Stimulated activated CD4-positive, alpha-beta T cell treated with anti-CD3 and anti-CD28 coated beads, Interleukin-1b, Interleukin-23, amount 100 ng/mL, for 24 hours (primary cell): ENCODE data around the gene TTLL12.

Experiments used
- DNase-seq, 4 experiments: peaks; one replicate each; pipeline ENCODE4 v3.0.0-alpha.2; 2020; ENCODE audit warnings: low read depth in 4 of 4, low spot score in 1 of 4

Gene TTLL12

GRCh38 chr22:43174941-43175531, 11.9 kb downstream of the TTLL12 start:
- DNase-seq = no peak

- DNase-seq = no peak
Measured at GRCh38 chr22:43173976-43174720, 12.8 kb downstream of the TTLL12 start.

GRCh38 chr22:43173566-43173965, 13.4 kb downstream of the TTLL12 start:
- no peak for DNase-seq

- DNase-seq = no peak
Measured at GRCh38 chr22:43172191-43172590, 14.7 kb downstream of the TTLL12 start.

GRCh38 chr22:43171607-43172006, 15.3 kb downstream of the TTLL12 start:
- DNase-seq = no peak

GRCh38 chr22:43171019-43171491, 15.9 kb downstream of the TTLL12 start:
- DNase-seq = no peak

- no peak for DNase-seq
Measured at GRCh38 chr22:43170131-43170480, 16.8 kb downstream of the TTLL12 start.

- no peak for DNase-seq
Measured at GRCh38 chr22:43169310-43170130, 17.4 kb downstream of the TTLL12 start.

- no peak for DNase-seq
Measured at GRCh38 chr22:43168471-43169309, 18.2 kb downstream of the TTLL12 start.

GRCh38 chr22:43167001-43167589, 19.8 kb downstream of the TTLL12 start:
- DNase-seq = no peak

- no peak for DNase-seq
Measured at GRCh38 chr22:43166132-43166930, 20.6 kb downstream of the TTLL12 start.

GRCh38 chr22:43164636-43165035, 22.3 kb downstream of the TTLL12 start:
- no peak for DNase-seq

GRCh38 chr22:43163241-43163795, 23.6 kb downstream of the TTLL12 start:
- DNase-seq = no peak

GRCh38 chr22:43162412-43163150, 24.4 kb downstream of the TTLL12 start:
- no peak for DNase-seq

GRCh38 chr22:43160497-43161126, 26.3 kb downstream of the TTLL12 start:
- DNase-seq = no peak

- DNase-seq = no peak
Measured at GRCh38 chr22:43159484-43160178, 27.3 kb downstream of the TTLL12 start.

- no peak for DNase-seq
Measured at GRCh38 chr22:43158778-43159483, 28.0 kb downstream of the TTLL12 start.
